GDM1 (cell line): Measurements from ENCODE around the gene MTMR12.
"Not testable (repeated sequence)": the region's sequence is repeated elsewhere in the genome, so short reads cannot be mapped to it uniquely, and the experiment has no call there.

Experiments
- DNase-seq: peaks from one replicate; lab custom pipeline; 2025; lab: John Stamatoyannopoulos, UW

The MTMR12 gene

DNA sequence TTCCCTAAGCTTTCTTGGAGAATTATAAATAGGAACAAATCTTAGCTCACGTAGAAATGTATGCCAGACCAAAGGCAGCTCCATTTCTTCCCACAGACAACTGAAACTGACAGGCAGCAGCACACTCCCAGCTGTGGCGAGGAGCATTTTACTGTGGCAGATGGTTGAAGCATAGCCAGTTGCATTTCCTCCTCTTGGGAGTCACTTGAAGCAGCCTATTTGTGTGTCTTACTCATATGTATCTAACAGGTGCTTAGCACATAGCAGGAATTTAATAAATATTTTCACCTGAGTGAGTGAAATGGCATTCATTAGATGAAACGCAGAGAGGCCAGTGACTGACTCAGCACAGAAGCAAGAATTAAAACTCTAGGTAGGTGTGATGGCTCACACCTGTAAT, 12.3 kb upstream of the MTMR12 start:
- no peak for DNase-seq

DNA sequence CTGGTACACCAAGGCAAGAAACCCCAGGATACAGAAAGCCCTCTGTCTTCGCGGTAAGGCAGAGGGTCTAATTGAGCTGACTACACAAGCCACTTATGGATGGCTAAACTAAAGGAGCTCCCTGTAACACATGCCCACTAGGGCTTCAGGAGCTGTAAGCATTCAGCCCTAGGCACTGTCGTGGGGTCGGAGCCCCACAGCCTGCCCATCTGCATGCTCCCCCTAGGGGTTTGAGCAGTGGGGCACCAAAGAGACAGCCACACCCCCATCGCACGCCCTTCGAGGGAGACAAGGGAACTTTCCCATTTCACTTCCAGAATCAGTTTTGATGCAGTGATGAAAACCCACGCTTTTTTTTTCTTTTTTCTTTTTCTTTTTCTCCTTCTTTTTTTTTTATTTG, 11.0 kb upstream of the MTMR12 start:
- no peak for DNase-seq

DNA sequence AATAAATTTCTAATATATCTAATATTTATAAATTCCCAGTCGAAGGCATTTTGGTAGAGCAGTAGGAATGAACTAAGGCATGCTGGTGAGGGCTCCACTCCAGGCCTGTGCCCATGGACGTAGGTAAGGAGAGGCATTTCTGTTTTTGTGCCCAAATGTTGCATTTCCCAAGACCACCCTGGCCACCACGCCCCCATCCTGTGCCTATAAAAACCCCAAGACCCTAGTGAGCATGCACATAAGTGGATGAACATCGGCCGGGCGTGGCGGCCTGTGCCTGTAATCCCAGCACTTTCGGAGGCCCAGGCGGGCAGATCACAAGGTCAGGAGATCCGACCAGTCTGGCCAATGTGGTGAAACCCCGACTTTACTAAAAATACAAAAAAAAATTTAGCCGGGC, 10.1 kb upstream of the MTMR12 start:
- no peak for DNase-seq

GRCh38 chr5:32321787-32322186, 9.0 kb upstream of the MTMR12 start:
- DNase-seq: not testable (repeated sequence)

DNA sequence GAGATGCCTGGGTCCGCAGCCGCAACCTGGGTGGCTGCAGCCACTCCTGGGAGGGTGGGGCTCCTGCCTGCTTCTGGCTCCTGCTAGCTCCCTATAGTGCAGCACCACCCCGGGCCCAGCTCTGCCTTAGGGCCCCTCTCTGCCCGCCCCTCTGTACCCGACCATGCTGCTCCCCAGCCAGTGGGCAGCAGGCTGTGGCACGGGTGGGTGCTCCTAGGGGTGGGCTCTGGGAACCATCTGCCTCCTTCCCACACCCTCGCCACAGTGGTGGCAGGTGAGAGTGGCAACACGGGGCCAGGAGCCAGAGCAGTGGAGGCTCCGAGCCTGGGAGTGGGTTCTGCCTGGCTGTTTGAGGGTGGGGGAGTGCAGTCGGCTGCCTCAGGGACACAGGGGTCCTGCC, 7.8 kb upstream of the MTMR12 start:
- no peak for DNase-seq

DNA sequence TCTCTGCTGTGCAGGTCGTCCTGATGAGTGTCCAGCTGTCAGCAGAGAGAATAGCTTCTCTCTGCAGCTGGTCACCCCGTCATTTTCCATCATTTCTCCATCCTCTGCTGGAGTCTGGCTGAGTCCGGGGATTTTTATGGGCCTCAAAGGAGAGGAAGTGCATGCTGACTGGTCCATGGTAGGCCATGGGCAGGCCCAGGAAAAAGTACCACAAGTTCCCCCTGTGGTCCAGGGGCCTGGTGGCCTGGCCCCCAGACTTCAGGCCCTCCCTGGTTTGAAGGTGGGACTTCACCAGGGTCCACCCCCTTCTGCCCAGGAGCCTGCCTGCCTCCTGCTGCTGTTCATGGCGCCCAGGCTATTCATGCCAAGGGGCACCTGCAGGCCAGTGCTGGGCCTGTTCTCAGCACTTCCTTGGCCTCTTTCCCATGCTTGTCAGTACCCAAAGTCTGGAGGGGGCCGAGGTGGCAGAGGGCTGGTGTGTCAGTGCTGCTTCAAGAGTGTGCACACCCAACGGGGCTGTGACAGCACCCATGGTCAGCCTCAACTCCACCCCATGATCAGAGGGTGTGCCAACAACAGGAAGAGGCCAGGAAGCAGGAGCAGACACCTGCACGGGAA, 7.3 kb upstream of the MTMR12 start:
- DNase-seq: no peak

DNA sequence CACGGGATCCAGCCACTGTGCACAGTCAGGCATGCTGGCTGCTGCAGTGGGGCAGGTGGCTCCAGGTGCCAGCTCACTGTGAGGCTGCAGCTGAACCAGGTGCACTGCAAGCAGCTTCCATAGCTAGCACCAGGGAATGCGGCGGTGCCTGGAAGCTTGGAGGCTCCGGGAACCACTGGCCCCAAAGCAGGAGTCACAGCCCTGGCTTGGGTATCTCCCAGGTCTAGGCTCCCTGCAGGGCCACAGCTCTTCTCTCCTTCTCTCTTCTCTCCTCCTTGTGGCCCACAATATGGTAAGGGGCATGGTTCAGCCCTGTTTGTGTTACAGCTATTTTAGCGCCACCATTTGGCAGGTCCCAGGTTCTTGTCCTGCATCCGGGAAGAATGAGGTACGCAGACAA, 6.7 kb upstream of the MTMR12 start:
- no peak for DNase-seq

DNA sequence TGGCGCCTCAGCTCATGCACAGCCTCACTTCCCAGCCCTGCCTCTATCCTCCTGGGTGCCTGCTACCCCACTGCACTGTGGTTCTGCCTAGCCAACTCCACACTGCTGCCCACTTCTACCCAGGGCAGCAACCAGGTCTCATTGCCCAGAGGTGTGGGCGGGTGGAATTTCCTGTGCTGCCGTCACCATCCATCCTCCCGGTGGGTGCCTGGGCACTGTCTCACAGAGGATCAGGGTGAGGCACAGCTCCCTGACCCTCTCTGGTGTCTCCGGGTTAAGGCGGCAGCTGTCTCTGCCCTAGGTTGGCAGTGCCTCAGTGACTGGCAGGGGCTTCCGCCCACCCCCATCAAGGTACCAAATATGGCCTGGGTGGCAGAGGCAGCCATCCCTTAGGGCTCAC, 4.3 kb upstream of the MTMR12 start:
- DNase-seq: no peak

DNA sequence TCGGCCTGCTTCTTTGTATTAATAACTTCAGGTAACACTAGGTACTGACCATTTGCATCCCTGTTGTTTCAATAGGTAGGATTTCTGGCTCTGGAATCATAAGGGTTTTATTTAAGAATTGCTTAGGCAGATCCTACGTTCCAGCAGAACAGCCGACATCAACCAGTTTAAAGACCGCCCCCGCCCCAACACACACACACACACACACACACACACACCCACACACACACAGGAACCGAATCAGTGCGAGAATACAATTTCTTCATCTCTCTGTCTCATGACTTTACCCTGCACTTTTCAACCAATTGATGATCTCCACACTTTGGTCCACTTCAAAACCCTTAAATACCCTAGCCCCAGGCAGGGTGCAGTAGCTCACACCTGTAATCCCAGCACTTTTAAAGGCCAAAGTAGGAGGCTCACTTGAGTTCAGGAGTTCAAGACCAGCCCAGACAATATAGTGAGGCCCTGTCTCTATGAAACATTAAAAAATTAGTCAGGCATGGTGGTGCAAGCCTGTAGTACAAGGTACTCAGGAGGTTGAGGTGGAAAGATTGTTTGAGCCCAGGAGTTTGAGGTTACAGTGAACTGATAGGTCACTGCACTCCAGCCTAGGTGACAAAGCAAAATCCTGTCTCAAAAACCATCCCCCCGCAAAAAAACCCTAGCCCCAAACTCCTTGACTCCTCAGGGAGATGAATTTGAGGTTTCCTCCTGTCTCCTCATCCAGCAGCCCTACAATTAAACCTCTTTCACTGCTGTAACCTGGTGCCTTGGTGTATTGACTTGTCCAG, 2.7 kb upstream of the MTMR12 start:
- no peak for DNase-seq

- no peak for DNase-seq
Measured at GRCh38 chr5:32314658-32315057, 1.9 kb upstream of the MTMR12 start.

- DNase-seq: not testable (repeated sequence)
Measured at GRCh38 chr5:32314152-32314488, 1.4 kb upstream of the MTMR12 start.

GRCh38 chr5:32312197-32312594, 543 bp downstream of the MTMR12 start:
- DNase-seq: peak; percentile 24

GRCh38 chr5:32311404-32312196, 1.1 kb downstream of the MTMR12 start:
- no peak for DNase-seq

GRCh38 chr5:32309761-32310160, 3.0 kb downstream of the MTMR12 start:
- no peak for DNase-seq

DNA sequence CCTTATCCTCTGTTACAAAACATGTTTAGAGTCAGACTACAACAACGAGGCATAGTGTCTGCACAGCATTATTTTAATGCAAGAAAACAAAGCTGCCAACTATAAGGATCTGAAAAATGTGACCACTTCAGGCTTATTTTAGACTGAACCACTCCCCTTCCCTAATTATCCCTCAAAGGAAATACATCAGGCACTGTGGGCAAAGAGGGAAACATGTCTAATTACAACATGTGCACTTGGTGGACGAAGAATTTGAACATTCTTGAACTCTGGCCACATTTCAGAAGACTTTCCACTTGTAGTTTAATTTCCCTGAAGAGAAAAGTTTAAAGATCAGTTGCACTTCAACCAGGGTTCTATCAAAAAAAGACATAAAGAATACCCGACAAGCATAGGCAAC, 3.8 kb downstream of the MTMR12 start:
- peak; percentile 6 for DNase-seq

- no peak for DNase-seq
Measured at GRCh38 chr5:32307769-32308194, 5.0 kb downstream of the MTMR12 start.

DNA sequence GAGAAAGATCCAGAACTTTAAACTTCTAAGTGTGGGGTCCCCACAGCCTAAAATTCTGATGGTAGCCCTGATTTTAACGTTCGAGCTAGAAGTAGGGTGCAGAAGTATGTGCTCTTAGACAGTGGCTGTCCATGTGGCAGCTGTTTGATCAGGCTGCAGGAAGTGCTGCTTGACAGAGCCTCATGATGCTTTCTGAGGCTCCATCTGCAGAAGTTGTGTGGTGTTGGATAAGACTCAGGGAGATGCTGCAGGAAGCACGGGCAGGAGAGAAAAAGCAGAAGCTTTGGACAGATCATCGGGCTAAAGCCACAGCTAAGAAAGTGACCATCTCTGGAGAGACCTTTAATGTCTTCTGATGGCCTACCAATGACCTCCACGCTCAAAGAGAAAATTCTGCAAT, 8.1 kb downstream of the MTMR12 start:
- peak; percentile 67 for DNase-seq

GRCh38 chr5:32303755-32304120, 9.0 kb downstream of the MTMR12 start:
- no peak for DNase-seq

DNA sequence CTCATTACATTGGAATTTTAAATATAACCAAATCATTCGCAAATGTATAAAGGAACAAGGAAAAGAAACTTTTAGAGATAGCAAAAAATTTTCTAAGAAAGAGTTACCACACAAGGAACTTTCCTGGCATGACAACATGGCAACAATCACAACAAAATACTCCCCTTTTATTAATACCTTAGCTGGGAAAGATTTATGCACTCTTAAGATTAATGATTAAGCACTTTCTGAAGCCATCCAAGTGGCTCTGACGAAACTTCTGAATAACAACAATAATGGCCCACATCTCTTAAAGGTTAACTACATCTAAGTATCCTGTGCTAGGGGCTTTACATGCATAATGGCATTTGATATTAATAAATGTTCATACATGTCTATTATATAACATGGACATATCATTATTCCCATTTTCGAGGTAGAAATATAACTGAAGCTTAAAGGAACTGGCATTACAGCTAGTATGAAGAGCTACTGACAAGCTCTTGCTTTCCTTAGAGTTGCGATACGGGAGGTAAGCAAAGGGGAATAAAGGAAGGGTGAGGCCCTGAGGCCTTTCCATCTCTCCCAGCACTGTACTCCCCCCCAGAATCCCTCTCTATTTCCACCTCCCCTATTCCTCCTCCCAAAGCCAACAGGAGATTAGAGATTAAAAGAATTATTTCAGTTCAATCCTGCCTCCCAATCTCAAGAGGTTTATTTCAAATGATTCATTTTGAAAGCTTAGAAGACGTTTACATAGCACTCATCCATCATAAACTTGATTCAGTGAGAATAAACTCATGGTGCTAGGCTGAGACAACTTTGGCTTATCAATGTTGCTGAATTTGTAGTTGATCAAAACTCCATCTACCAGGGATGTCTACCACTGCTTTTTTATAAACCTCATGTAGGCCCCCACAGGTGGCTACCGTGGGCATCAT, 9.6 kb downstream of the MTMR12 start:
- no peak for DNase-seq

- no peak for DNase-seq
Measured at GRCh38 chr5:32301891-32302290, 10.8 kb downstream of the MTMR12 start.

GRCh38 chr5:32299059-32299677, 13.6 kb downstream of the MTMR12 start:
- peak; percentile 7 for DNase-seq

- DNase-seq: peak; percentile 28
Measured at GRCh38 chr5:32298059-32298415, 14.7 kb downstream of the MTMR12 start.
